GM18907 (cell line): ENCODE results near the gene SETBP1.

Experiments used
- ATAC-seq: cut with Tn5 transposase; IDR thresholded peaks from one replicate; pipeline ENCODE4 v1.9.1; 2021; ENCODE audit warnings: mild to moderate bottlenecking, moderate library complexity; ENCODE audit not compliant: unreplicated experiment

Gene SETBP1

GRCh38 chr18:44679056-44679913 is 1.4 kb upstream of the SETBP1 start:
- ATAC-seq = peak; percentile 95

DNA sequence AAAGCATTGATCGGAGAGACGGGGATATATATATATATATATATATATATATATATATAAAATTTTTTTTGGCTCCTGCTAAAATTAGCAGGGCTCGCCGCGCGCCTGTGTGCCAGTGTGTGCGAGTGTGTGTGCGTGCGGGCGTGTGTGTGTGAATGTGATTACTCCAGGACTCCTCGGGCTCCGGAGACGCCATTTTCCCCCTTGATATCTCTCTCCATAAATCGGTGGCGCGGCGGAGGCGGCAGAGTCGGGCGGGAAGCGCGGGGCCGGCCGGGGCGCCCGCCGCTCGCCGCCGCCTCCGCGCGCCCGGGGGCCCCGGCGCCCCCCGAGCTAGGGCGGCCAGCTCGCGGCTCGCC is 795 bp upstream of the SETBP1 start:
- no peak for ATAC-seq

GRCh38 chr18:44681076-44681970 is 635 bp downstream of the SETBP1 start:
- no peak for ATAC-seq

DNA sequence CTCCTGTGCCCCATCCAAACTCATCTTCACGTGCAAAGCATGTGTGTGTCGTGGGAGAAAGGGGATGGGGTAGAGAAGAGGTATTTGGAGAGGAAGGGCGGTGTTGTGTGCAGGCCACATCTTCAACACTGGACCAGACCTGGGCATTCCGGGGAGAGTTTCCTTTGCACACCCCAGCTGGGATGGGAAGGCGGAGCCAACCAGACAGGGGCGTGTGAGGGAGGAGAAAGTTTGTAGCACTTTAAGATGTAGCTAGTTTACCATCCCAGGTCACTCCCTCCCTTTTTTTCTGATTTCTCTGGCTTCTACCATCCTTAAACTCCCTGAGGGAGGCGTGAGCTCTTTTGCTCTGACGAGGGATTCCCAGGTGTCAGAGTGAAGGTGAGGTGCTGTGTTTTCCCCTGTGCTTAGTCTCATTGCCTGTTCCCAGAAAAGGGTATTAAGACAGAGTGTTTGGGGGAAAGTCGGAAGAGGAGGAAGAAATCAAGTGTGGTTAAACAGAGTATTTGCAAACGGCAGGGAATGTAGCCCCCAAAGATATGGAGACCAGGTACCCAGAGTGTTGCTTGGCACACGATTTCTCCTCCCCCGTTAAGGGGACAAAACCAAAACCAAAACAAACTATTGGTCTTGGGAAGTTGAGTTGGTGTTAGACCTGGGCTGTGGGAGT is 1.6 kb downstream of the SETBP1 start:
- no peak for ATAC-seq

GRCh38 chr18:44682871-44683221 is 2.2 kb downstream of the SETBP1 start:
- ATAC-seq = no peak

- ATAC-seq = no peak
Measured at GRCh38 chr18:44683556-44683955, 2.9 kb downstream of the SETBP1 start.

GRCh38 chr18:44685296-44685695 is 4.6 kb downstream of the SETBP1 start:
- ATAC-seq = no peak

DNA sequence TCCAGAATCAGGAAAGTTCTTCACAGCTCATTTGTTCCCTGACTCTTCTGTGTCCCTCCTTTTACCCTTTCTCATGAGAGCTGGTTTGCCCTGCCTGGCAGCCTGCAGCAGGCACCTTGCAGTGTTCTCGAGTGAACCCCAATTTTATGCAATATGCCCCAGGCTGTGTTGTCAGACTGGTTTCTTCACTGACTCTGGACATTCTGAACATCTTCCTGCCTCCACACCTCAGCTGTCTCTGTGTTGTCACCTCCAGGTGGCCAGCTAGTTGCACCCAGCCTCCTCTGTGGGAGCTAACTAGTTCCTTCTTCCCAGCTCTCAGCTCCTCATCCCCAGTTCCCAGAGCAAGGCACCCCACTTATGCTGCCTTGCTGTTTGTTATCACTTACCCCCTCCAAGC is 5.5 kb downstream of the SETBP1 start:
- ATAC-seq = no peak

- no peak for ATAC-seq
Measured at GRCh38 chr18:44687421-44687820, 6.7 kb downstream of the SETBP1 start.

GRCh38 chr18:44689736-44690135 is 9.0 kb downstream of the SETBP1 start:
- no peak for ATAC-seq

DNA sequence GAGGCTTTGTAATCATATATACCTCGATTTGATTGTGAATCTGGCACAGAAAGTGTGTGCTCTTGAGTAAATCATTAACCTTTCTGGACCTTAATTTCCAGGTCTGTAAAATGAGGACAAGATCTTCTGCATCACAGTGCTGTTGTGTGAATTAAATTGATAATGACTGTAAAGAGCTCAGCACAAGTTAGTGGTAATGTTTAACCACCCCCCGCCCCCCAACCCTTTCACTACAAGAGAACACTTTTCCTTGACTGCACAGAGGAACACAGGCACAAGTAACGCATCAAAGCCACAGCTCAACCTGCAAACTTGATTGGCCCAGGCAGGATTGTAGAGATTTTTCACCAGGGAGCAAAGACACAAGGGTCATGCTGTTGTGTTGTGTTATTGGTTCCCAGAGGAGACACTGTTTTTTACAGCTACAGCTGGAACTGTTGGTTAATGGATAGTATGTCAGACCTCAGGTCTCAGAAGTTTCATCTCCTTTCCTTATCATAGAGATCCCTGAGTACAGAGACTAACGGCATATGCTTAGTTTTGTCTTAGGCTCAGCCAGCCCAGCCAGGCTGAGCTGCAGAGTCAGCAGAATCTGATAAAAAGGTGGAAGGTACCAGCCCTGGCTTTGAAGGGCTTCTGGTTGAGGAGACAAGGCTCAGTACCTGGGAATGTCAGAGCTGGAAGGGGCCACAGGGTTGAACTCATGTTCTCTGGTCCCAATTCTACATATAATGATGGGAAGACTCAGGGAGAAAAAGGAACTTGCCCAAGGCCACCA is 10.6 kb downstream of the SETBP1 start:
- no peak for ATAC-seq

DNA sequence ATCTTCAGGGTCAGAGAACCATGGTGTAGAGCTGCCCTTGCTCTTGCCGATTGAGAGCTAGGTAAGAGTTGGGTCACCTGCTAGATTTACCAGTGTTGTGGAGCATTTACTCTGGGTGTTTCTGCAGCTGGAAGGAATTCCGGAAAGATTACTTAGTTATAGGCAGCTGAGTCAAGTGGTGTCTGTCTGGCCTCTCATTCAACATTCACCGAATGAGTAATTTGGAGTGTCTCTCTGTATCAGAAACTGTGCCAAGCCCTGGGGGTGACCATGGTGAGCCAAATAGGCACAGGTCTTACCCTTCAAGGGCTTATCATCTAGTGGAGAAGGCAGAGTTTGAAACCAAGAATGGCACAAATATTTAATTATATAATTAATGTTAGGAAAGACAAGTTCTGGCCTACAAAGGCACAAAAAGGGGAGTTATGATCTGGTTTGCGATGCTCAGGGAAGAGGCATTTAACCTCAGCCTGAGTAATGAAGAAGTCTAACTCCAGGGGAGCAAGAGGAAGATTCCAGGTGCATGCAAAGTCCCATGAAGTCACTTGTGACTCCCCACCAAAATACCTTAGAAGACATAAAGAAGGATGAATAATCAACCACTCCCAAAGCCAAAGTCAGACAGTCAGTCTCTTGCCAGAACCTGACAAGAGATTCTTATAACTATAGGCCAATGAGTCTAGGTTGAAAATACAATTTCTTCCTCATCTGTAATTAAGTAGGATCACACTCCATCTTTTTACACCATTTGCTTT is 12.5 kb downstream of the SETBP1 start:
- no peak for ATAC-seq

DNA sequence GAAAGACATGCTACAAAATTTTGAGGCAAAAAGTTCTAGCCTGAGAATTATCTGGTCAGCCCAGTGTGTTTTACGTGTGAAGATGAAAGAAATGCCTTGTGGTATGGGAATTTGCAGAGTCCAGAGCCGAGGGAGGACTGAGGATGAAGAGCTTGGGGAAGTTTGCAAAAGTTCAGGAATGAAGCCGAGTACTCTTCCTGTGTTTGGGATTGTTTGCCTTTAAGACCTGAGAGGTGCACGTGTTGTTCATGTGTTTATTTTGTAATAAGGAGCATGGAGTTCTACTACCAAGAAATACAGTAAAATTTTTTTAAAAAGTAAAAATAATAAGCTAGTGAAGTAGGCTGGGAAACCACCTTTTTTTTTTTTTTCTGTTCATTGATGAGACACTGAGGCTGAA is 14.8 kb downstream of the SETBP1 start:
- no peak for ATAC-seq

GRCh38 chr18:44696892-44697291 is 16.2 kb downstream of the SETBP1 start:
- no peak for ATAC-seq

- ATAC-seq = no peak
Measured at GRCh38 chr18:44697315-44697714, 16.6 kb downstream of the SETBP1 start.

- ATAC-seq = no peak
Measured at GRCh38 chr18:44698518-44698917, 17.8 kb downstream of the SETBP1 start.

DNA sequence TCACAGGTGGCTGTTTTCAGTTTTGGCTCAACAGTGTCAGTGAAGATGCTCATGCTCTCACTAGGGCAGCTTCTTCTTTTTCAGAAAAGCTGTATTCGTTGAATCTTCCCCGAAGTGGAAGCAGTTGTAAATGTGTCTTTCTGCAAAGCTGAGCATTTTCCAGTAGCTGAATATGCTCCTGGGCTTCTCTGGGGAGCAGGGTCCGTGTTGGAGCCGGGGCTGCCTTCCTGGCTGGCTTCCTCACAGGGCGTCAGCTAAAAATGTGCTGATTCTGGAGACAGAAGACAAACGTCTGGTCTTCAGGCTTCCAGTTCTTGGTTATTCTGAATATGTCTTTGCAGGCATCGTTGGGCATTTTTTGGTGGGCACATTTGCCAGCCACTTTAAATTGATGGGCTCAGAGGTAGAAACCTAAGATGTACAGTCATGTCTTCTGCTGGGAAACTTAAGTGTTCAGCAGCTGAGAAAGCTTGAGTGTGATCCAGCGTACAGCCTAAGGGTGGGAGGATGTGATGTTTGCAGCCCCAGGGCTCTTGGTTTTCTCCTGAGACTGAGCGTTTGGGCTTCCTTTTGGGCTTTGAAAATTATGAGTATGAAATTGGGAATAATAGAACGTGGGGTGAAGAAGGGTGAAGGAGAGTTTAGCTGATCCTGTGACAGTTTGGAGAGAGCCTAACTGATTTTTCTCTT is 19.0 kb downstream of the SETBP1 start:
- no peak for ATAC-seq

GRCh38 chr18:44700652-44701051 is 20.0 kb downstream of the SETBP1 start:
- ATAC-seq = no peak

DNA sequence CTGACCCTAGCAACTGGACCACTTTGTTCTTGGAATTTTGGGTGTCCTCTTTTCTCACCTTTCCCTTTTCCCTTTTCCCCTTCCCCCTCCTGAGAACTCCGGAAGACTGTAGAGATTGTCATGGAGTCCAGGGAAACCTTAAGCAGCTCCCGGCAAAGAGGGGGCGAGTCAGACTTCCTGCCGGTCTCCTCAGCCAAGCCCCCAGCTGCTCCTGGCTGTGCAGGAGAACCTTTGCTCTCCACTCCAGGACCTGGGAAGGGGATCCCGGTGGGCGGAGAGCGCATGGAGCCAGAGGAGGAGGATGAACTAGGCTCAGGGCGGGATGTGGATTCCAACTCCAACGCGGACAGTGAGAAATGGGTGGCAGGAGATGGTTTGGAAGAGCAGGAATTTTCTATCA is 20.5 kb downstream of the SETBP1 start:
- no peak for ATAC-seq

GRCh38 chr18:44702594-44702993 is 21.9 kb downstream of the SETBP1 start:
- ATAC-seq = no peak
